Endometrial microvascular endothelial cells (primary cell): ENCODE measurements around the gene TMEM61. TPM values are rescaled to one million over a fixed set of nuclear protein-coding genes. Genes with fewer than 3 reads are reported as not detected.
"Not testable (repeated sequence)": the region's sequence is repeated elsewhere in the genome, so short reads cannot be mapped to it uniquely, and the experiment has no call there.

Experiments used
- in situ Hi-C: cut with HindIII; loops from 2 replicates; pipeline ENCODE4 v1.10.0; 2017; ENCODE audit warnings: low sequenced_read_pairs, low pct_unique_long_range_greater_than_20kb; ENCODE audit errors: inconsistent ontology term
- total RNA-seq: library from RNA; depleted of rRNA; stranded (reverse); fragments of >200 nt; gene quantifications from one replicate; pipeline ENCODE4 v1.2.3, GENCODE V29; 2015; ENCODE audit errors: inconsistent ontology term

Gene TMEM61
- total RNA-seq, 1 donor from 2014 or later = not detected

DNA sequence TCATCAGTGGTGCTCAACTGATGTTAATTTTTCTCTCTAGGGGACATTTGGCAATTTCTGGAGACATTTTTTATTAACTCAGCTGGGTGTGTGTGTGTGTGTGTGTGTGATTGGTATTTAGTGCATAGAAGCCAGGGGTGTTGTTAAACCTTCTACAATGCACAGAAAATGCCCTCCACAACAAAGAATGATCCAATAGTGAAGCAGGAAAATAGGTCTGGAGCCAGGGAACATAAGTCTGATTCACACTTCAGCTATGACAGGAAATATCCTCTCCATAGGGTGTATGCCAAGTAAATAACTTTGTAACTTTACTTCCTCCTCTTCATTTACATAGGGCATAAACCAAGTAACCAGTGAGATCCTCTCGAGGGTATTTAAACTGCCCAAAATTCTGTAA lies 25.1 kb upstream of the TMEM61 start:
- in situ Hi-C loops = no loop called here

- in situ Hi-C loops = no loop called here
These were observed 23.7 kb upstream of the TMEM61 start for GRCh38 chr1:54956726-54957125.

DNA sequence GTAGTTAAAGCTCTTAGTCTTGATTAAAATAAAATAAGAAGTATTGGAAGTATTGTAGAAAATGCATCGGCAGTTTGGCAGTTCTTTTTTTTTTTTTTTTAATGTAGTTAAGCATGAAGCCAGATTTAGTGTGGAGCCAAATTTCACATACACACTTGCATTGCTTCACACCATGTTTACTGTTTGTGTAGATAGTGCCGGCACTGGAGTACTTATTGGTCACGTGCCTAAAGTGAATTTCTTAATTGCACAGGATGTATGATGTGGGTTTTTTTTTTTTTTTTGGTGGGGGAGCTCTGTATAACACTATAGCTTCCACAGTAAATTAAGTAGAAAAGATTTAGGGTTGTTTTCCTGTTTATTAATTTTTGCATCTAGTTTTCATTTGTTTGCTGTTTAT lies 21.2 kb upstream of the TMEM61 start:
- in situ Hi-C loops = no loop called here

DNA sequence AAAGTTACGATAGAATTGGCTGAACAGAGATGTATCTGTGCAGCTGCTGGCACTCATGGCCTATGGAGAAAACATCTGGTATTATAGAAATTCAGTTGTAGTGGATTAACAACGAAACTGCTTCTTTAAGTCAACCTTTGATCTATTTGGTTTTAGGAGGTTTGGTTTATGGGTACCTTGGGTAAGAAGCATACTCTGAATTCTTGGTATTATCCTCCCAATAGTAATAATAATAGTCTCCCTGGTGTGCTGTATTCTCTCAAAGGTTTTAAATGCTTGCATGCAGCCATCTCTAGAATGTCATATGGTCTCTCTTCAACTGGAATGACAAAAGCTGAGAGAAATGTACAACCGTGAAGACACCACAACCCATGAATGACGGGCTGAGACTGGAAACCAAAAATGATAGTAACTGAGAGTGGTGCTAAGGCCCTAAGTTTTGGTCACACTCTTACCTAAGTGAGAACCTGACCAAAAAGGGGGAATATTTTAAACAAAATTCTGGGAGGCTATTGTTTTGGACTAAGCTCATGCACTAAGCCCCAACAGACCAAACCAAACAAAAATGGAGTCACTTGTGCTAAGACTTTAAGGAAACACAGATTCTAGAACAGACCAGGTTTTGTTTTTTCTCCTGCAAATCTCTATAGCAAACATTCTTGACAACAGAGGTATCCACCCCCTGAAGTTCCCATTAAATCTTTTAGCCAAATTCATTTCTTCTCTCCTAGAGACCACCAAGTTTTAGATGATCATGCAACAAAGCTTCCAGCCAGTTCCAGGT lies 17.6 kb upstream of the TMEM61 start:
- in situ Hi-C loops = no loop called here

DNA sequence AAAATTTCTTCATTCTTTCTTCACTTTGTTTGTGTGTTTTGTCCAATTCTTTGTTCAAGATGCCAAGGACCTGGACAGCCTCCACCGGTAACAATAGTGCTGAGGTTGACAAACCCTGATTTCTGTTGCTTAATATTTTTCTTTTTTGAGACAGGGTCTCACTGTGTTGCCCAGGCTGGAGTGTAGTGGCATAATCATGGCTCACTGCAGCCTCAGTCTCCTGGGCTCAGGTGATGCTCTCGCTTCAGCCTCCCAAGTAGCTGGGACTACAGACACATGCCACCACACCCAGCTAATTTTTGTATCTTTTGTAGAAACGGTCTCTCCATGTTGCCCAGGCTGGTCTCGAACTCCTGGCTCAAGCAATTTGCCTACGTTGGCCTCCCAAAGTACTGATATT lies 16.6 kb upstream of the TMEM61 start:
- in situ Hi-C loops = not testable (repeated sequence)

GRCh38 chr1:54965624-54966340 lies 14.6 kb upstream of the TMEM61 start:
- in situ Hi-C loops = no loop called here

GRCh38 chr1:54967372-54967771 lies 13.1 kb upstream of the TMEM61 start:
- in situ Hi-C loops = no loop called here

DNA sequence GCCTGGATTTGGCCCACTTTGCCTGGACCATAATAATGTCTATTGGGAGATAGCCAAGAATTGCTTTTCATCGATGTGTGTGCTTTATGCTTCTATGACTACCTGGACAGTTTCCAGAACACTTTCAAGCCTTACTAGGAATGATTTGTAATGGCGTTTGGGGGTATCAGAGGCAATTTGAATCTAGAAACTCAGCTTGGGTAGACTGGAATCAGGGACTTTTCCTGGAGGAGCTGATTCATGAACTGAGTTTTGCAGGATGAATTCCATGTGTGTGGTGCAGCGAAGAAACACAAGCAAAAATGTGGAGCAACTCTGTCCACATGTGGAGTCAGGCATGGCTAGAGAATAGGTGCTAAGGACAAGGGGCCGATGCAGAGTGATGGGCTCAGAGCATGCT lies 11.9 kb upstream of the TMEM61 start:
- in situ Hi-C loops = no loop called here

- in situ Hi-C loops = no loop called here
These were observed 10.5 kb upstream of the TMEM61 start for GRCh38 chr1:54969879-54970278.

- in situ Hi-C loops = no loop called here
These were observed 9.5 kb upstream of the TMEM61 start for GRCh38 chr1:54970901-54971300.

DNA sequence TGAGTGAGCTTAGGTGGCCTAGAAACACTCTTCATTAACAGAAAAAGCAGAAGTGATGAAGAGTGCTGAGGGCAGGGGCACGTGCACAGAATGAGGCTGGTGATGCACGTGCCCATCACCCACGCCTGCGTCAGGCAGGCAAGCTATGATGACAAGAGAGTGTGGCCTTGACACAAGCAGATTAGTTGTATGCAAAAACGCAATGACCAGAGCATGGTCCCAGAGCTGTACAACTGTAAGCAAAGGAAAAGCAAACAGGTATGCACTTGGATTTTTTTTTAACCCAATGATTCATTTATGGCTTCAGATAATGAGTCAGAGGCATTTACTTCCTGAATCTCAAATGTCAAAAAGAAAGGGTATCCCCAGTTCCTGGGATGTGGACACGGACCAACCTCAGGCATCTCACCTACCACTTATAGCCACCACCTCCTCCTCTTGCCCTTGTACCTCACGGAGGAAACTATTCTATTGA lies 9.1 kb upstream of the TMEM61 start:
- in situ Hi-C loops = no loop called here

- in situ Hi-C loops = no loop called here
These were observed 8.0 kb upstream of the TMEM61 start for GRCh38 chr1:54972436-54972835.

DNA sequence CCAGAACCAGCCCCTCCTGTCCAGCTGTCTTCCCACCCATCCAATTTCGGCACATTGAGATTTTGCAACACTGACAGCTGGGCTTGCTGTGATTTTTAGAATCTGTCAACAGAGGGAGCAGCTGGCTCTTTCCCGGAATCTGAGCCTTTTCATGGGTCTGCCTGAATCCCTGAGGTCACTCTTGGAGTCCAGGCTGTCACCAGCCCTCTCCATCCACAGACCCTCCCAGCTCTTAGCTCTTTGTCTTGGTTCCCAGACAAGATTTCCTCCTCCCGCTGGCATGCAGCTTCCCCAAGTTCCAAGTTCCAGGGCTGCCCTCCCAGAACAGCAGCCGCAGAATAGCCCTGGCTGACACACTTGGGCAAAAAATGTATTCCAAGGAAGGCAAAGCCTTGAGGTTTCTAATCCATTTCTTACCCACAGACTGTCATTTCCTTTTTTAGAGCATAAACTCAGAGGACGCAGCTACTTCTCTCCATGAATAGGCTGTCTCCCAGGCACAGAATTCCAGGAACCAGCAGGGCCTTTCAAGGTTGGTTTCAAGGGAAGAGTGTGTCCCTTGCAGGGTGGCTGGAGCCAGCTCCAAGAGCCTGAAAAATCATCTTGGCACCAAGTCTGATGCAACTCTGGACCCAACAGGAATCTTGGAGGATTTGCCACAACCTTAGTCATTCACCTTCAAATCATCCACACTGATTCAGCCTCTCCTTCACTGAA lies 7.1 kb upstream of the TMEM61 start:
- in situ Hi-C loops = no loop called here

- in situ Hi-C loops = no loop called here
These were observed 4.9 kb upstream of the TMEM61 start for GRCh38 chr1:54975356-54976108.

DNA sequence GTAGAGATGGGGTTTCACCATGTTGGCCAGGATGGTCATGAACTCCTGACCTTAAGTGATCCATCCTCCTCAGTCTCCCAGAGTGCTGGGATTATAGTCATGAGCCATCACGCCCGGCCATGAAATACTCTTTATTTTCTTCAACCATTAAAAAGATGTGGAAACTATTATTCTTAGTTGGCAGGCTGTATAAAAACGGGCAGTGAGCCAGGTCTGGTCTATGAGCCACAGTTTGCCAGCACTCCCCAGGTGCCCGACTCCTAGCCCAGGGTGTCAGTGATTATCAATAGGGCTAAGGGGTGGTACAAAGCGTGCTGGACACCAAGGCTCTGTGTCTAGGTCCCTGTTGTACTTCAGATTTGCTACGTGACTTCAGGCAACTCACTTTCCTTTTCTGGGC lies 3.7 kb upstream of the TMEM61 start:
- in situ Hi-C loops = no loop called here

- in situ Hi-C loops = no loop called here
These were observed 2.7 kb upstream of the TMEM61 start for GRCh38 chr1:54977533-54978297.

- in situ Hi-C loops = no loop called here
These were observed 1.7 kb upstream of the TMEM61 start for GRCh38 chr1:54978528-54979326.
